HepG2 (cell line): ENCODE data around the gene ARF6. TPM values are rescaled to one million over a fixed set of nuclear protein-coding genes. Genes with fewer than 3 reads are reported as not detected.

Experiments used
- FOXM1 ChIP-seq: sonication (generic); formaldehyde crosslinking; IDR thresholded peaks from 2 replicates; pipeline ENCODE4 v1.5.0; 2020; ENCODE audit warnings: missing genetic modification reagents
- FOXP4 ChIP-seq: sonication (generic); formaldehyde crosslinking; IDR thresholded peaks from 2 replicates; pipeline ENCODE4 v1.4.0; 2020; ENCODE audit warnings: missing genetic modification reagents
- NFIB ChIP-seq: sonication (generic); formaldehyde crosslinking; IDR thresholded peaks from 2 replicates; pipeline ENCODE4 v1.9.0; 2021; ENCODE audit warnings: missing genetic modification reagents, mild to moderate bottlenecking, borderline replicate concordance
- POGK ChIP-seq: sonication (generic); formaldehyde crosslinking; conservative IDR thresholded peaks from 2 replicates; pipeline ENCODE4 v1.8.0; 2022; ENCODE audit warnings: mild to moderate bottlenecking, moderate library complexity, missing genetic modification reagents
- STAT5B ChIP-seq: sonication (generic); formaldehyde crosslinking; IDR thresholded peaks from 2 replicates; pipeline ENCODE4 v1.4.0; 2020; ENCODE audit warnings: missing genetic modification reagents
- ZFX ChIP-seq: sonication (generic); formaldehyde crosslinking; IDR thresholded peaks from 2 replicates; pipeline ENCODE4 v1.4.0; 2020; ENCODE audit warnings: mild to moderate bottlenecking, low read depth, missing genetic modification reagents, moderate library complexity
- ZIK1 ChIP-seq: sonication (generic); formaldehyde crosslinking; IDR thresholded peaks from 2 replicates; pipeline ENCODE4 v1.5.0; 2020; ENCODE audit warnings: mild to moderate bottlenecking, low read depth, missing genetic modification reagents, borderline replicate concordance
- ZNF20 ChIP-seq: sonication (generic); formaldehyde crosslinking; IDR thresholded peaks from 2 replicates; pipeline ENCODE4 v1.4.0; 2020; ENCODE audit warnings: mild to moderate bottlenecking, moderate library complexity, missing genetic modification reagents
- ZNF331 ChIP-seq: sonication (generic); formaldehyde crosslinking; IDR thresholded peaks from 2 replicates; pipeline ENCODE4 v1.4.0; 2020; ENCODE audit warnings: missing genetic modification reagents
- ZNF724P ChIP-seq: sonication (generic); formaldehyde crosslinking; IDR thresholded peaks from 2 replicates; pipeline ENCODE4 v1.8.0; 2022; ENCODE audit warnings: missing genetic modification reagents, borderline replicate concordance
- ZNF761 ChIP-seq: sonication (generic); formaldehyde crosslinking; conservative IDR thresholded peaks from 2 replicates; pipeline ENCODE4 v1.4.0; 2020; ENCODE audit warnings: mild to moderate bottlenecking, missing genetic modification reagents
- polyA plus RNA-seq, 8 experiments: library from polyadenylated mRNA; depleted of rRNA in 3 of 8; stranded (reverse) in 7 of 8; unstranded in 1 of 8; fragments of >200 nt; fragmentation: Illumina TruSeq in 4 of 8; extraction: Trizol in 4 of 8; gene quantifications; 2 replicates each; pipeline versions ENCODE4 v1.2.1 to v1.2.3, GENCODE V29; 2011 to 2016; ENCODE audit warnings: low read depth in 4 of 8, missing spikeins in 1 of 8, mixed read lengths in 1 of 8; ENCODE audit not compliant: insufficient read depth in 1 of 8
- total RNA-seq, 5 experiments: library from RNA; depleted of rRNA; stranded (reverse); fragments of >200 nt; fragmentation: Illumina TruSeq; extraction: Trizol; gene quantifications; 2 replicates each; pipeline ENCODE4 v1.2.3, GENCODE V29; 2016; ENCODE audit warnings: low read depth in 1 of 5

Gene ARF6
- total and polyA plus RNA-seq, 2 of the 13 experiments (the other 11 are each of a cell fraction or from before 2014, with no cell fraction given), result 12.7 to 31.9 TPM

GRCh38 chr14:49870908-49871307 is 22.0 kb upstream of the ARF6 start (continued):
- TF ChIP-seq STAT5B (CRISPR knock-in tag), result no peak
- TF ChIP-seq ZNF20, result no peak
- no peak for TF ChIP-seq FOXM1 (CRISPR knock-in tag)
- no peak for TF ChIP-seq ZFX (CRISPR knock-in tag)
- TF ChIP-seq ZIK1 (CRISPR knock-in tag), result no peak
- no peak for TF ChIP-seq NFIB (CRISPR knock-in tag)
- no peak for TF ChIP-seq FOXP4 (CRISPR knock-in tag)
- TF ChIP-seq POGK (CRISPR knock-in tag), result no peak
- no peak for TF ChIP-seq ZNF724P (CRISPR knock-in tag)
- no peak for TF ChIP-seq ZNF331 (CRISPR knock-in tag)
- TF ChIP-seq ZNF761 (CRISPR knock-in tag), result no peak
